Ishikawa (cell line): ENCODE results near the gene UCK1.

Experiments
- EGR1 ChIP-seq: IDR thresholded peaks from 2 replicates; pipeline ENCODE4 v1.6.1; 2012
- EP300 ChIP-seq: IDR thresholded peaks from 2 replicates; pipeline ENCODE4 v1.6.1; 2012; ENCODE audit warnings: borderline replicate concordance
- RAD21 ChIP-seq: IDR thresholded peaks from 2 replicates; pipeline ENCODE4 v1.6.1; 2012; ENCODE audit warnings: low read depth
- TAF1 ChIP-seq: IDR thresholded peaks from 2 replicates; pipeline ENCODE4 v1.6.1; 2012; ENCODE audit warnings: low read depth, mild to moderate bottlenecking
- TEAD4 ChIP-seq: IDR thresholded peaks from 2 replicates; pipeline ENCODE4 v1.6.1; 2012
- YY1 ChIP-seq: IDR thresholded peaks from 2 replicates; pipeline ENCODE4 v1.6.1; 2012; ENCODE audit warnings: low read depth
- TF ChIP-seq, protein P1 (sequence below): IDR thresholded peaks from 2 replicates; pipeline ENCODE4 v1.6.1; 2012; ENCODE audit warnings: low read depth, mild to moderate bottlenecking

DNA sequence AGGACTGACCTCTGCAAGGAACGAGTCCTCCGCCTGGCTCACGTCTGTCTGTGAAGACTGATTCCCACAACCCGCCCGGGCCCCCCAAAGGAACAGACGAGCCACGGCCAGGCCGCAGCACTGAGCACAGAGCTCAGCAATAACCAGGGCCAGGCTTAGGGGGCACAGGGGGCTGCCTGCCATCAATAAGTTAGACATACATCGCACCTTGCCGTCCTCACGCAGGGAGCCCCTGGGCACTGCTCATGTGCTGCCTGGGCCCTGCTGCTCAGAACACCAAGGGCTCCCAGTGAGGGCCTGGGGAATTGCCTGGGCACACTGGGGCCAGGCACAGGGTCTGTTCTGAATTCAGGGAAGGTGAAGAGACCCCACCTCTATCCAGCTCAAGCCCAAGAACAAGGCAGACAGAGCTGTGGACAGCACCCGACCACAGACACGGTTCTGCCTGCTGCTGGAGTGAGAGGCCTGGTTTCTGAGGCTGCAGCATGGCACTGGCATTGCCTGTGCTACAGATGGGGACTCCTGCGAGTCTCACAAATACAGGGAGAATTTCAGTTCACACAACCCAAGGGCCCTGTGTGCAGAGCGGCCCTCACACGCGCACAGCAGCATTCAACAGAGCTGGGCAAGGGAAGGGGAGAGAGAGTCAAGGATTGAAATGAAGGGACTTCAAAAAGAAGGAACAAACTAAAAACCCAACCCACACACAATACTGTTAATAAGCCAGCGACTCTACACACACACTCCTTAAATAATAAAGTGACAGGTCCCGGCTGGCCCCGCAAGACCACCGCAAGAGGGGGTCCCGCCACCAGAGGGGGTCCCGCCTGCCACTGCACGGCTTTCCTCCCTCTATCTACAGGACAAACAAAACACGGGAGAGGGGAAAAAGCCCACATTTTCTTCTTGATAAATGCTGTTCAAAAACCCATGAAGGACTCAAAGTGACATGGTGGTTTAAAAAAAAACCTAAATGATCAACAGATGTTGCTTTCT lies 46.2 kb upstream of the UCK1 start:
- no peak for TF ChIP-seq TAF1
- TF ChIP-seq, protein P1, sequence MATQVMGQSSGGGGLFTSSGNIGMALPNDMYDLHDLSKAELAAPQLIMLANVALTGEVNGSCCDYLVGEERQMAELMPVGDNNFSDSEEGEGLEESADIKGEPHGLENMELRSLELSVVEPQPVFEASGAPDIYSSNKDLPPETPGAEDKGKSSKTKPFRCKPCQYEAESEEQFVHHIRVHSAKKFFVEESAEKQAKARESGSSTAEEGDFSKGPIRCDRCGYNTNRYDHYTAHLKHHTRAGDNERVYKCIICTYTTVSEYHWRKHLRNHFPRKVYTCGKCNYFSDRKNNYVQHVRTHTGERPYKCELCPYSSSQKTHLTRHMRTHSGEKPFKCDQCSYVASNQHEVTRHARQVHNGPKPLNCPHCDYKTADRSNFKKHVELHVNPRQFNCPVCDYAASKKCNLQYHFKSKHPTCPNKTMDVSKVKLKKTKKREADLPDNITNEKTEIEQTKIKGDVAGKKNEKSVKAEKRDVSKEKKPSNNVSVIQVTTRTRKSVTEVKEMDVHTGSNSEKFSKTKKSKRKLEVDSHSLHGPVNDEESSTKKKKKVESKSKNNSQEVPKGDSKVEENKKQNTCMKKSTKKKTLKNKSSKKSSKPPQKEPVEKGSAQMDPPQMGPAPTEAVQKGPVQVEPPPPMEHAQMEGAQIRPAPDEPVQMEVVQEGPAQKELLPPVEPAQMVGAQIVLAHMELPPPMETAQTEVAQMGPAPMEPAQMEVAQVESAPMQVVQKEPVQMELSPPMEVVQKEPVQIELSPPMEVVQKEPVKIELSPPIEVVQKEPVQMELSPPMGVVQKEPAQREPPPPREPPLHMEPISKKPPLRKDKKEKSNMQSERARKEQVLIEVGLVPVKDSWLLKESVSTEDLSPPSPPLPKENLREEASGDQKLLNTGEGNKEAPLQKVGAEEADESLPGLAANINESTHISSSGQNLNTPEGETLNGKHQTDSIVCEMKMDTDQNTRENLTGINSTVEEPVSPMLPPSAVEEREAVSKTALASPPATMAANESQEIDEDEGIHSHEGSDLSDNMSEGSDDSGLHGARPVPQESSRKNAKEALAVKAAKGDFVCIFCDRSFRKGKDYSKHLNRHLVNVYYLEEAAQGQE, result no peak
- TF ChIP-seq RAD21, result no peak
- no peak for TF ChIP-seq YY1
- no peak for TF ChIP-seq EGR1
- TF ChIP-seq EP300, result no peak
- TF ChIP-seq TEAD4, result no peak
